Ectodermal cell (in vitro differentiated cells): ENCODE data around the gene EXOSC3.

ENCODE experiments used
- H3K27ac ChIP-seq: 2 replicates; pipeline ENCODE4 v1.7.0; 2013; ENCODE audit warnings: mild to moderate bottlenecking, low read depth, low read length; ENCODE audit not compliant: insufficient read depth, poor library complexity, severe bottlenecking
- H3K27me3 ChIP-seq: 2 replicates; pipeline ENCODE4 v1.7.0; 2013; ENCODE audit warnings: mild to moderate bottlenecking, low read length; ENCODE audit not compliant: insufficient read depth, control insufficient read depth, poor library complexity, severe bottlenecking
- H3K36me3 ChIP-seq: one replicate; pipeline ENCODE4 v1.7.0; 2013; ENCODE audit warnings: low read length; ENCODE audit not compliant: control insufficient read depth, insufficient read depth
- H3K4me1 ChIP-seq: one replicate; pipeline ENCODE4 v1.7.0; 2013; ENCODE audit warnings: low read length; ENCODE audit not compliant: control insufficient read depth, insufficient read depth
- H3K4me3 ChIP-seq: 2 replicates; pipeline ENCODE4 v1.7.0; 2013; ENCODE audit warnings: low read depth, low read length, control low read depth; ENCODE audit not compliant: insufficient read depth
- H3K9me3 ChIP-seq: 2 replicates; pipeline ENCODE4 v1.7.0; 2013; ENCODE audit warnings: mild to moderate bottlenecking, low read length, moderate library complexity; ENCODE audit not compliant: control insufficient read depth
- WGBS, 2 experiments: methylation state at CpG; one replicate each; pipeline ENCODE4 v1.1.7; 2013; ENCODE audit warnings: missing lambda C conversion rate in 2 of 2; 5-methylcytosine and 5-hydroxymethylcytosine counted together

EXOSC3 gene

DNA sequence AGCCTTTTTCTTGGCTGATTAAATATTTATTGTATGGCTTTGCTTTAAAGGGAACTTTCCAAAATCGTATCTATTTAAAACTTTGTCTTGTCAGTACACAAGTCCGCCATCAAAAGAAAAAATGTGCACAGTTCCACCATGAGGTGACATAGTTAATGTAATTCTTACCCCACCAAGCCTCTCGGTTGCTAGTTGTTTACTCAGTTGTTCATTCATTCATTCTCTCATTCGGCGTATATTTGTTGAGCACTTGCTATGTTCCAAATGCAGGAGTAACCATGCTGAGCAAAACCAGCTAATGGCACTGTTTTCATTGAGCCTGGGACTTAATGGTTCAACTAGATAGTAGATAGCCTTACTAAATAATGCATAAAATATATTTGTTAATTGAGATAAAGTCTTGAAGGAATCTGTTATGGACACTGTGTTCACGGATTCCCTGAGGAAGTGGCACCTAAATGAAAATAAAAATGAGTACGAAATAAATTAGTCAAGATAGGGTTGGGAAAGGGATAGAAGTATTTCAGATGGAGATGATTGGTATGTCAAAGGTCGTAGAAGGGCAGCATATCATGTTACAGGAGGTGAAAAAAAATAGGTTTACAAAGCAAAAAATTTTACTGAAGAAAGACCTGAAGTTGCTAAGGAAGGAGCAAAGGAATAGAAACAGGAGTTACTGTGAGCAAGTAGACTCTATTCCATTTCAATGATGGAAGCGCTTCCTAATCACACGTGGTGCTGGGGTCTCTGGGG, 17.3 kb upstream of the EXOSC3 start:
- Histone ChIP-seq H3K27ac (no peak overlapping the region), H3K4me3 (peak overlapping the region; percentile 66), H3K9me3 (no peaks in the 10 kb centered on the region), H3K36me3 (no peaks in the 10 kb centered on the region), H3K27me3 (no peaks in the 10 kb centered on the region), H3K4me1 (peaks cover 7% of the 10 kb centered on the region)
- 65 to 66% methylated on average over 10 of the region's 10 CpGs for WGBS, 2 experiments

DNA sequence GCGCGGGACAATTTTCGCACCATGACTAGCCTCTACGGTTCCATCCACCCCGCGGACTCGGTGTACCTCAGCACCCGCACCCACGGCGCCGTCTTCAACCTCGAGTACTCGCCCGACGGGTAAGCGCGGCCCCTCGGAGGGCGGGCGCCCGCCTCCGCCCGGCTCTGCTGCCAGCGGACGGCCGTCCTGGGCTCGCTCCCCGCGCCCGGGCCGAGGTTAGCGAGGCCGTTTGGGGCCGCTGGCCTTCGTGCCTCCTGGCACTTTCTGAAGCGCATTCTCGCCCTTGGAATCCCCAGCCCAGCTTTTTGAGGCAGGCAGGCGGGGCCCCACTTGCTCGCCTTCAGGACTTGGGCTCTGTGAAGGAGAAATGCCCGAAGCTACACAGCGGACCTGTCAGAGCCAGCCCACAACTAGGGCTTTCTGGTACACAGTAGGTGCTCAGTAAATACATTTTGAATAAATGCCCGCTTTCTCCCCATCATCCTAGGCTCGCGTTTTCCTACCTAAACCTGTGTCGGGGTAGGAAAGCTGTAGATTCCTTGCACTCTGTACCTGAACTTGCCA, 16.5 kb upstream of the EXOSC3 start:
- no peaks in the 10 kb centered on the region for H3K27me3 ChIP-seq
- H3K36me3 ChIP-seq: no peaks in the 10 kb centered on the region
- peaks cover 7% of the 10 kb centered on the region for H3K4me1 ChIP-seq
- H3K4me3 ChIP-seq: peak overlapping the region; percentile 66
- no peak overlapping the region for H3K27ac ChIP-seq
- WGBS, 2 experiments: 1 to 2% methylated on average over 45 of the region's 45 CpGs
- H3K9me3 ChIP-seq: no peaks in the 10 kb centered on the region

DNA sequence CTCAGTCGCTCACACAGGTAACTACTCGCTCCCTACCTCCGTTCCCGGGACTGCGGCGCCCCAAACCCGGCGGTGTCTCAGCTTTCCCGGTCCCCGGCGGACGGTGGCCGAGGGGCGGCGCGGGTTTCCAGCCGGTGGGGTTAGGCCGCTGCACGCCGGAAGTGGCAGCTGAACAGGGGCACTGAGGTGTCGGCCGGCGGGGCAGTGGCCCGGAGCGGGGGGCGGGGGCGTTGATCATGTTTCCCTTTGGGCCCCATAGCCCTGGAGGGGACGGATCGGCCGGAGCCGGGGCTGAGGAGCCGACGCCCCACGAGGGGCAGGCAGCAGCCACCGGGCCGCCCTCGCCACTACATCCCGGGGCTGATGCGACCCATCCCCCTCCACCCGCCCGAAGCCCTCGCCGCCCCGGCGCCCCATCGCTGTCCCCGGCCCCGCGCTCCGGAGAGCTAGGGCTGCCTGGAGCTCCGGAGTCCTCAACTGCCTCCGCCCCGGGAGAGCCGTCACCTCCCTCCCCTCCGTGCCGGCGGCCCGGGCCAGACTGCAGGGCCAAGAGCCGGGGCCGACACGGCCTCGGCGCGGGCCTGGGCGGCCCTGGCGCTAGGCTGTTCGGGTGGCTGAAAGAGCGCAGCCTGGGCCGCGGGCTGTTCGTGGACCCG, 15.9 kb upstream of the EXOSC3 start, which contains the start of gene DCAF10:
Gene DCAF10 (plus strand): TSS at position 167 of the 656 bp plus-strand sequence. CDS start 70 bp downstream, at position 237.
- Histone ChIP-seq H3K4me1 (peaks cover 7% of the 10 kb centered on the region), H3K27ac (peak within 1 kb of the TSS; percentile 62), H3K36me3 (no peaks in the 10 kb centered on the region), H3K4me3 (peak within 1 kb of the TSS; percentile 66), H3K27me3 (no peaks in the 10 kb centered on the region), H3K9me3 (no peaks in the 10 kb centered on the region)
- 0% methylated on average over 72 of the region's 72 CpGs for WGBS, 2 experiments

DNA sequence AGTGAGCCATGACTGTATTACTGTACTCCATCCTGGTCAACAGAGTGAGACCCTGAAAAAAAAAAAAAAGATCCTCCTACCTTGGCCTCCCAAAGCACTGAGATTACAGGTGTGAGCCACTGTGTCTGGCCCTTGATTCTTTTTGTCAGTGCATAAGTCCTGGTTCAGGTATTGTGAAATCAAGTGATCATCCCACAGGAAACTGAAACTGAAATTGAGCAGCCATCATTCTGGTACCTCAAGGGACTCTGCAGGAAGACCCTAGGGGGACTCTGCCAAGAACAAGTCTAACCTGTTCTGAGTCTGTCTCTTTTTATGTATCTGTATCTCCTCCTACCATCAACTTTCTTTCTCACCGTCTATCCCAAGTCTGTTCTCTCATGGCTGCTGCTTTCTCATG, 13.8 kb upstream of the EXOSC3 start:
- 97 to 100% methylated on average over 1 of the region's 1 CpG for WGBS, 2 experiments
- H3K9me3 ChIP-seq: no peaks in the 10 kb centered on the region
- H3K27ac ChIP-seq: no peak overlapping the region
- H3K4me1 ChIP-seq: peaks cover 7% of the 10 kb centered on the region
- no peaks in the 10 kb centered on the region for H3K27me3 ChIP-seq
- H3K4me3 ChIP-seq: no peak overlapping the region
- H3K36me3 ChIP-seq: no peaks in the 10 kb centered on the region

DNA sequence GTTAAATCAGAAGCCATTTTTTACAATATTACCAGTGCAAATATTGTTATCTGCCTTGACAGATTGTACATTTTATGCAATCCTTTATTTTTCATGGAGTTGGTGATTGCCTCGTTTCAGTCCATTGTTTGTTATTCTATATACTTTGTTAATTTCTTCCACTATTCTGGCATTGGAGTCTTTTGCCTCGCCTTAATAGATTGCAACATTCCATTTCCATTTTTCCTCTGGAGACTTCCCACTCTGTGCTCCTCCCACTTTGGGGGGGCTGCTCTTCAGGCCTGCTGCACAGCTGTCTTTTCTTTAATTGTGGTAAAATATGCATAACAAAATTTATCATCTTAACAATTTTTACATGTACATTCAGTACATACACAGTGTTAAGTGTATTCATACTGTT, 11.4 kb upstream of the EXOSC3 start:
- no peaks in the 10 kb centered on the region for H3K9me3 ChIP-seq
- WGBS, 2 experiments: 72 to 100% methylated on average over 1 to 2 of the region's 2 CpGs
- no peaks in the 10 kb centered on the region for H3K4me1 ChIP-seq
- H3K36me3 ChIP-seq: no peaks in the 10 kb centered on the region
- H3K4me3 ChIP-seq: no peak overlapping the region
- H3K27ac ChIP-seq: no peak overlapping the region
- H3K27me3 ChIP-seq: no peaks in the 10 kb centered on the region

DNA sequence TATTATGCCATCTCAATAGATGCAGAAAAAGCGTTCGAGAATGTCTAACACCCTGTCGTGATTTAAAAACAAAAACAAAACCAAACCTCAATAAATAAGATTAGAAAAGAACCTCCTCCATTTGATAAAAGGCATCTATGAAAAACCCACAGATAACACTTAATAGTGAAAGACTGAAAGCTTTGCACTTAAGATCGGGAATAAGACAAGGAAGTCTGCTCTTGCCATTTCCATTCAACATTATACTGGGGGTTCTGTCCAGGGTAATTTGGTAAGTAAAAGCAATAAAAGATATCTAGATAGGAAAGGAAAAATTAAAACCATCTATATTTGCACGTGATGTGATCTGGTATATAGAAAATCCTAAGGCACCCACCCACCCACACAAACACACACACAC, 7.3 kb upstream of the EXOSC3 start:
- H3K4me3 ChIP-seq: no peak overlapping the region
- WGBS, 2 experiments: 88 to 95% methylated on average over 4 of the region's 5 CpGs
- H3K4me1 ChIP-seq: no peaks in the 10 kb centered on the region
- H3K36me3 ChIP-seq: no peaks in the 10 kb centered on the region
- H3K9me3 ChIP-seq: no peaks in the 10 kb centered on the region
- no peaks in the 10 kb centered on the region for H3K27me3 ChIP-seq
- H3K27ac ChIP-seq: no peak overlapping the region

DNA sequence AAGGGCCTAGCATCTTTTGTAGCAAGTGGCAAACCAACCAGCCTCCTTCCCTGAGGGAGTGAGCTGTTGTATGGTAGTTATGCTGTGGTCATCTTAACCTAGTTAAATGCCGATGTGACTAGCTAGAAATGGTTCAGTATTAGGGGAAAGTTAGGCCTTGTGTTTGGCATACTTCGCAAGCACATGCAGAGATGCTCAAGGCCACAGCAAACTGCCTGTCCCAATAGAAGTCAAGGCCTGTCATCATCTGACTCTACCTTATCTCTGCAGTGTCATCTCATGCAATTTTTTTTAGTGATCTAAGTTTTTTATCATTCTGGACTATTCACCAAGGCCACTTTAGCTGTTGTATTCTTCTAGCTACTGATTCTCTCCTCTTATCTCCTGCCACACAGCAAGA, 5.2 kb upstream of the EXOSC3 start:
- Histone ChIP-seq H3K4me1 (no peaks in the 10 kb centered on the region), H3K9me3 (no peaks in the 10 kb centered on the region), H3K27me3 (no peaks in the 10 kb centered on the region), H3K4me3 (no peak overlapping the region), H3K36me3 (no peaks in the 10 kb centered on the region), H3K27ac (no peak overlapping the region)
- 90 to 98% methylated on average over 2 of the region's 2 CpGs for WGBS, 2 experiments

DNA sequence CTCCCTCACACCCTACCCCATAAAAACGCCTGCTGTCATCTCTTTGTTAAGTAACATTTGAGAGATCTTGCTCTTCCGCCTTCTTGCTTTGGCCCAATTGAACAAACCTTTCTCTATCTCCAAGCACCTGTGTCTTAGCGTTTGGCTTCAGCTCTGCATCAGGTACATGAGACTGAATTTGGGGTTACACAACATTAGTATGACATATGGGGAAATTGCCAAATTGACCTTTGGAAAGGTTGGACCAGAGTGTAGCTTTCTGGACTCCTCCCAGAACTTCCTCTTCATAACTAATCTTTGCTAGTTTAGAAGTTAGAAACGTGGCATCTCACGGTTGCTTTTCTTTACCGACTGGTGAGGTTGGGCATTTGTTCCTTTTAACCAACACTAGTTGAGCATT, 3.5 kb upstream of the EXOSC3 start:
- 79 to 86% methylated on average over 6 of the region's 6 CpGs for WGBS, 2 experiments
- Histone ChIP-seq H3K36me3 (no peaks in the 10 kb centered on the region), H3K27ac (no peak overlapping the region), H3K27me3 (no peaks in the 10 kb centered on the region), H3K4me1 (peaks cover 9% of the 10 kb centered on the region), H3K4me3 (no peak overlapping the region), H3K9me3 (no peaks in the 10 kb centered on the region)

DNA sequence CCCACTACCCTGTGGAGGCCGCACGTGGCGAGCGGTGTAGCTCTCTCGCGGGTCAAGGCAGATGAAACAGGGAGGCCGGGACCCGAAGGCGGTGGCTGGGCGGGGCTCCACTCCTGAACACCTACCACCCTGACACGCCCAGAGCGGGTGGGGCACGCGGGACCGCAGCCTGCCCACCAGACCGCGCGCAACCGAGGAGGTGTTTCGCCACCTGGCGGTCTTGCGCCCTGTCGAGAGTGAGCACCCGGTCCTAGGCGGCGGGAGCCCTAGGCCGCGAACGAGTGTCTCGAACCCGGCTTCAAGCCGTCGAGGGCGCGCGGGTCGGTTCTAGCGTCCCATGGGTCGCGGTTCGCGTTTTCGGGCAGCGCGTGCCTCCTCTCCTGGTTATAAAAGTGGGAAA, 2.2 kb upstream of the EXOSC3 start:
- H3K9me3 ChIP-seq: no peaks in the 10 kb centered on the region
- H3K4me3 ChIP-seq: no peak overlapping the region
- peaks cover 10% of the 10 kb centered on the region for H3K36me3 ChIP-seq
- peaks cover 9% of the 10 kb centered on the region for H3K4me1 ChIP-seq
- H3K27ac ChIP-seq: no peak overlapping the region
- H3K27me3 ChIP-seq: no peaks in the 10 kb centered on the region
- 94 to 95% methylated on average over 45 of the region's 45 CpGs for WGBS, 2 experiments

DNA sequence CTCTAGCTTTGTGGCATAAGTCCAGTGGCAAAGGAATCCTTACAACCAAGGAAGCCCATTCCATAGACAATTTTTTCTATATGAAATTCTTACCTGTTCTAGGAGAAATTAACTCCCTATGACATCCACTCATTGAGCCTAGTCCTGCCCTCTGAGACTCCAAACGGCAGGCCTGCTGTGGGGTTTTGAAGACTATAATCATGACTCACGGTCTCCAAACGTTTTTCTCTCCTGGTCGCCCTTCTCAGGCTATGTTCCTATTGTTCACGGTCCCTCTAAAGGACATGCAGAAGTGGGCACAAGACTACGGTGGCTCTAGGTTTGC, 611 bp downstream of the EXOSC3 start:
- WGBS, 2 experiments: 0 to 3% methylated on average over 6 of the region's 6 CpGs
- Histone ChIP-seq H3K36me3 (peaks cover 31% of the 10 kb centered on the region), H3K27ac (no peak overlapping the region), H3K9me3 (no peaks in the 10 kb centered on the region), H3K4me3 (peak overlapping the region; percentile 76), H3K4me1 (peaks cover 9% of the 10 kb centered on the region), H3K27me3 (no peaks in the 10 kb centered on the region)
